AG04450 (cell line): ENCODE results near the gene SAMD4A. TPM values are rescaled to one million over a fixed set of nuclear protein-coding genes. Genes with fewer than 3 reads are reported as not detected.

Experiments
- CTCF ChIA-PET: fragments of 300-600, 350-600 bp; formaldehyde crosslinking; extraction: SDS; loops from one replicate; lab custom pipeline; 2022; ENCODE audit warnings: antibody characterized with exemption, inconsistent platforms; lab: Charles Lee
- POLR2A ChIA-PET: fragments of 350-600 bp; formaldehyde crosslinking; extraction: SDS; loops from one replicate; lab custom pipeline; 2021; ENCODE audit warnings: antibody characterized with exemption, inconsistent platforms; lab: Yijun Ruan, JAX
- DNase-seq: peaks from one replicate; pipeline ENCODE4 v3.0.0-alpha.2; 2011; ENCODE audit warnings: low read depth, low spot score
- H3K27ac ChIP-seq: one replicate; pipeline ENCODE4 v1.5.1; 2012; ENCODE audit warnings: low read depth, low read length, control low read depth
- H3K27me3 ChIP-seq: one replicate; pipeline ENCODE4 v1.6.0; 2012; ENCODE audit warnings: low read length; ENCODE audit not compliant: control insufficient read depth, insufficient read depth
- H3K4me3 ChIP-seq: 2 replicates; pipeline ENCODE4 v1.5.1; 2011; ENCODE audit warnings: mild to moderate bottlenecking, low read depth, low read length, control low read depth
- H3K9me3 ChIP-seq: 2 replicates; pipeline ENCODE4 v1.5.1; 2012; ENCODE audit warnings: low read length; ENCODE audit not compliant: control insufficient read depth, insufficient read depth
- CTCF ChIP-seq: IDR thresholded peaks from 2 replicates; pipeline ENCODE4 v1.5.1; 2011; ENCODE audit warnings: low read depth, low read length, control low read depth, inconsistent platforms
- polyA plus RNA-seq: library from polyadenylated mRNA; depleted of rRNA; stranded (reverse); fragments of >200 nt; gene quantifications from 2 replicates; pipeline ENCODE4 v1.2.3, GENCODE V29; 2011

SAMD4A gene
- polyA plus RNA-seq, 1 experiment, result 12.7 TPM

DNA sequence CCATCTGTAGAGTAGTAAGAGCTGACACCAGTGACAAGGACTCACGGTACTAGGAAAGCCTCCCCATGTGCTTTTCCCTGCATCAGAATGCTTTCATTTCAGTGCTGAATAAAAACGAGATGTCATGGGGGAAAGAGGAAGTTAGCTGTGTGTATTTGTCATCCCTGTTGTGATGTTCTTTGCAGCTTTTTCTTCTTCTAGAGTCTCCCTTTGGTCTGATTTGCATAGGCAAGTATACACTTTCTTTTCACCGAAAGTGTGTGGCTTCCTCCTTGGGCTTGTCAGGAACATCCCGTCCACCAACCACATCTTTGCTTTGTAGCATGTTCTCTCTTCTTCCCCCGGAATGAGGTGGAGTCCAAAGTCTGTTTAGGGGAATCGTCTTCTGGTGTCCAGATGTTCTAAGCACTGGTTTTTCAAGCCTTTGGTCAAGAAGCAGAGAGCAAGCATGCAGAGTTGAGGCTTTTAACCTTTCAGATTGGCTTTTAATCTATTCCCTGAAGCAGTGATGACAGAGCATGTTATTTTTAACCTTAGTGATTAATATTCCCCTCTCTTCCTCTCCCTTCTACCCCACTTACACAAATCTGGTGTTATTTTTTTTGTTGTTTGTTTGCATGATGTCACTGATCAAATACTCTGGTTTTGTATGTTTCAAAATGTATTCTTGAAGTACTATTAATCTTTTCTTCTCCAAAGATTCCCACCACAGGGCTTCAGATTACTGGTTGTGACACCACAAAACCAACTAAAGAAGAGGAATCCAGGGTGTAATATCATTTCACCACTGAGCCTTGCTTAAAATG is 163.4 kb downstream of the SAMD4A start:
- peak overlapping the region; percentile 15; the same call in 1 of the 2 replicates for H3K4me3 ChIP-seq
- POLR2A ChIA-PET, result interaction anchor here (0.6 to 1.6 kb wide), 2 partner anchors 12 to 44 kb away, joined by 3 to 4 read pairs; no protein-coding TSS in a partner anchor
- H3K27me3 ChIP-seq, result no peaks in the 10 kb centered on the region
- no peak for TF ChIP-seq CTCF
- no peaks in the 10 kb centered on the region for H3K9me3 ChIP-seq
- peak overlapping the region; percentile 55 for H3K27ac ChIP-seq
- DNase-seq, result no peak
- CTCF ChIA-PET, result interaction anchor here (0.6 to 1.2 kb wide), 4 partner anchors 21 to 167 kb away, joined by 3 to 5 read pairs (median 4); no protein-coding TSS in a partner anchor

GRCh38 chr14:54734966-54735365 is 168.0 kb downstream of the SAMD4A start:
- Histone ChIP-seq H3K27ac (no peak overlapping the region), H3K27me3 (no peaks in the 10 kb centered on the region), H3K9me3 (no peaks in the 10 kb centered on the region), H3K4me3 (no peak overlapping the region)
- no peak for DNase-seq
- ChIA-PET POLR2A (no interaction called here), CTCF (interaction anchor here (0.7 to 1.6 kb wide), 3 partner anchors 92 to 1159 kb away, joined by 3 to 6 read pairs (median 5); no protein-coding TSS in a partner anchor)
- no peak for TF ChIP-seq CTCF

GRCh38 chr14:54735424-54735823 is 168.5 kb downstream of the SAMD4A start:
- POLR2A ChIA-PET, result no interaction called here
- no peak for DNase-seq
- Histone ChIP-seq H3K27ac (no peak overlapping the region), H3K4me3 (no peak overlapping the region), H3K27me3 (no peaks in the 10 kb centered on the region), H3K9me3 (no peaks in the 10 kb centered on the region)
- CTCF ChIA-PET, result interaction anchor here (1.5 to 1.6 kb wide), 2 partner anchors 92 to 171 kb away, joined by 5 to 6 read pairs; no protein-coding TSS in a partner anchor
- TF ChIP-seq CTCF, result no peak

DNA sequence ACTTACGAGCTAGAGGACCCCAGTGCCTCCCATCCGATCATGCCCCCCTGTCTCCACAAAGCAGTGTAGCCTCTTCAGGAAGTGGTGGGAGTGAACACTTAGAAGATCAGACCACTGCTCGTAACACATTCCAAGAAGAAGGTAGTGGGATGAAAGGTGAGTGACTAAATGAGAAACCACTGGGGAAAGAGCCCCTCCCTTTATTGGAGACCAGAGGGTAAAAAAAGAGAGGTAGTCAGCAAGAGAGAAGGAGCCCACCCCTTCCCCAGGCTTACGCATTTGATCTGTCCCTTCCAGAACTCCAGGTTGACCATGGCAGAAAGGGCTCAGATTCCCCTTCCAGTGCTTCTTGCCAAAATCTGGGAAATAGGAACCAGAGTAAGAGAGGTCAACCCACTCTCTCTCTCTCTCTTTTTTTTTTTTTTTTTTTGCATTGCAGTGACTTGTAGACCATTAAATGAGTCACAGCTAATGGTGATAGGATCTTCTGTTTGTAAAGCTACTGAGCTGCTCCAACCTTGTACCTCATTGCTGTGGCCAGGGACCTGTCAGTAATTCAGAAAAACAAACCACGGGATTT is 170.3 kb downstream of the SAMD4A start:
- no peak for TF ChIP-seq CTCF
- CTCF ChIA-PET, result no interaction called here
- Histone ChIP-seq H3K27me3 (no peaks in the 10 kb centered on the region), H3K9me3 (no peaks in the 10 kb centered on the region), H3K4me3 (no peak overlapping the region), H3K27ac (no peak overlapping the region)
- no peak for DNase-seq
- POLR2A ChIA-PET, result no interaction called here

- Histone ChIP-seq H3K27ac (no peak overlapping the region), H3K4me3 (no peak overlapping the region), H3K27me3 (no peaks in the 10 kb centered on the region), H3K9me3 (no peaks in the 10 kb centered on the region)
- no peak for TF ChIP-seq CTCF
- POLR2A ChIA-PET, result no interaction called here
- CTCF ChIA-PET, result interaction anchor here (0.6 kb wide), 1 partner anchor 35 kb away, joined by 4 read pairs; no protein-coding TSS in a partner anchor
- no peak for DNase-seq
Measured at GRCh38 chr14:54738009-54738408, 171.1 kb downstream of the SAMD4A start.
